ENCODE data around the gene SYN1. TPM values are rescaled to one million over a fixed set of nuclear protein-coding genes. Genes with fewer than 3 reads are reported as not detected.

The SYN1 gene
- total RNA-seq, 1 donor from 2014 or later, result 2.2 TPM

DNA sequence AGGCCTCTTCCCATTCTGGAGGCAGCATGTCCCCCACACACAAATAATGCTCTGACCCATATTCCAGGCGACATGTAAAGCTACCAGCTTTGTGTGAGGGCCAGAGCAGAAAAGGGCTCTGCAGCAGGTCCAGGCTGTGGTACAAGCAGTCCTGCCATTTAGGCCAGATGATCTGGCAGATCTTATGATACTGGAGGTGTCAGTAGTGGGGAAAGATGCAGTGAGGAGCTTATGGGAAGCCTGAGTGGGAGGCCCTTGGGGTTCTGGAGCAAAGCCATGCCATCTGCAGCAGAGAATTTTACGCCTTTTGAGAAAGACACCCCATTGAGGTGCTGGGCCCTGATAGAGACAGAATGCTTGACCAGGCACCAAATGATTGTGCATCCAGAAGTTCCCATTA is 7.7 kb downstream of the SYN1 start:
- Histone ChIP-seq H3K9ac (ENCODE audit: low read length) (no peak overlapping the region), H3K9me3 (ENCODE audit: insufficient read depth, low read depth, low read length) (no peaks in the 10 kb centered on the region), H3K4me1 (ENCODE audit: insufficient read depth, low read length) (no peaks in the 10 kb centered on the region), H3K79me2 (ENCODE audit: insufficient read depth, low read length) (no peaks in the 10 kb centered on the region), H3K4me2 (ENCODE audit: low read length) (no peak overlapping the region), H4K20me1 (ENCODE audit: insufficient read depth, low read length) (no peaks in the 10 kb centered on the region), H3K36me3 (ENCODE audit: insufficient read depth, low read length) (no peaks in the 10 kb centered on the region), H3K4me3 (ENCODE audit: insufficient read depth, low read depth, low read length) (no peak overlapping the region), H3K27me3 (ENCODE audit: insufficient read depth, low read length) (no peaks in the 10 kb centered on the region), H3K27ac (ENCODE audit: low read depth, low read length) (no peak overlapping the region), H2AFZ (ENCODE audit: low read depth, low read length) (no peak overlapping the region)
- no peak for DNase-seq (ENCODE audit: low read depth)
- no peak for TF ChIP-seq EZH2 (IDR thresholded peaks at IDR 0.05; ENCODE audit: insufficient read depth, low read length)
- TF ChIP-seq, protein P1, sequence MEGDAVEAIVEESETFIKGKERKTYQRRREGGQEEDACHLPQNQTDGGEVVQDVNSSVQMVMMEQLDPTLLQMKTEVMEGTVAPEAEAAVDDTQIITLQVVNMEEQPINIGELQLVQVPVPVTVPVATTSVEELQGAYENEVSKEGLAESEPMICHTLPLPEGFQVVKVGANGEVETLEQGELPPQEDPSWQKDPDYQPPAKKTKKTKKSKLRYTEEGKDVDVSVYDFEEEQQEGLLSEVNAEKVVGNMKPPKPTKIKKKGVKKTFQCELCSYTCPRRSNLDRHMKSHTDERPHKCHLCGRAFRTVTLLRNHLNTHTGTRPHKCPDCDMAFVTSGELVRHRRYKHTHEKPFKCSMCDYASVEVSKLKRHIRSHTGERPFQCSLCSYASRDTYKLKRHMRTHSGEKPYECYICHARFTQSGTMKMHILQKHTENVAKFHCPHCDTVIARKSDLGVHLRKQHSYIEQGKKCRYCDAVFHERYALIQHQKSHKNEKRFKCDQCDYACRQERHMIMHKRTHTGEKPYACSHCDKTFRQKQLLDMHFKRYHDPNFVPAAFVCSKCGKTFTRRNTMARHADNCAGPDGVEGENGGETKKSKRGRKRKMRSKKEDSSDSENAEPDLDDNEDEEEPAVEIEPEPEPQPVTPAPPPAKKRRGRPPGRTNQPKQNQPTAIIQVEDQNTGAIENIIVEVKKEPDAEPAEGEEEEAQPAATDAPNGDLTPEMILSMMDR (IDR thresholded peaks at IDR 0.05; ENCODE audit: insufficient read depth, low read depth, low read length), result no peak
- no peaks in the 10 kb centered on the region for H3K36me3 Mint-ChIP-seq (ENCODE audit: low read depth, unreplicated experiment)
- H3K4me3 Mint-ChIP-seq (ENCODE audit: unreplicated experiment), result no peak overlapping the region
- H3K9me3 Mint-ChIP-seq (ENCODE audit: unreplicated experiment), result peaks cover 2% of the 10 kb centered on the region
- H3K27ac Mint-ChIP-seq (ENCODE audit: unreplicated experiment), result no peak overlapping the region
- FAIRE-seq, result no peak
- H3K27me3 Mint-ChIP-seq (ENCODE audit: low read depth, unreplicated experiment), result peaks cover 7% of the 10 kb centered on the region
- H3K4me1 Mint-ChIP-seq (ENCODE audit: low read depth, unreplicated experiment), result no peaks in the 10 kb centered on the region

DNA sequence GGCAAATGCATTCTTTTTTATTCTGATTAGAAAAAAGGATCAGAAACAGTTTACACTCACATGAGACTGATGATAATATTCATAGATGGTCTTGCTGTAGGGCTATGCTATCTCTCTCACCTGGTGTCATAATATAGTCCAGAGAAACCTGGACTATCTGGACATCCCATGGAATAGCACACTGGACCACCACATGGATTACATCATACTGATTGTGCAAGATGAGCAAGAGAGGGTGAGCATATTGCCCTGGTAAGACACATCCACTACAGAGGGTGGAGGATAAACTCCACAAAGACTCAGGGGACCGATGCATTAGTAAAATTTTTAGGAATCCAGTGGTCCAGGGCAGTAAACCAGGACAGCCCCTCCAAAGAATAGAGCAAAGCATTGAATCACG is 8.2 kb downstream of the SYN1 start:
- H4K20me1 ChIP-seq (ENCODE audit: insufficient read depth, low read length), result no peaks in the 10 kb centered on the region
- H3K9ac ChIP-seq (ENCODE audit: low read length), result no peak overlapping the region
- DNase-seq (ENCODE audit: low read depth) (no peak), FAIRE-seq (no peak)
- H3K79me2 ChIP-seq (ENCODE audit: insufficient read depth, low read length), result no peaks in the 10 kb centered on the region
- no peak overlapping the region for H3K4me3 ChIP-seq (ENCODE audit: insufficient read depth, low read depth, low read length)
- no peaks in the 10 kb centered on the region for H3K4me1 ChIP-seq (ENCODE audit: insufficient read depth, low read length)
- Mint-ChIP-seq H3K27ac (ENCODE audit: unreplicated experiment) (no peak overlapping the region), H3K4me1 (ENCODE audit: low read depth, unreplicated experiment) (no peaks in the 10 kb centered on the region), H3K4me3 (ENCODE audit: unreplicated experiment) (no peak overlapping the region), H3K27me3 (ENCODE audit: low read depth, unreplicated experiment) (peaks cover 3% of the 10 kb centered on the region), H3K9me3 (ENCODE audit: unreplicated experiment) (peaks cover 2% of the 10 kb centered on the region), H3K36me3 (ENCODE audit: low read depth, unreplicated experiment) (no peaks in the 10 kb centered on the region)
- H3K36me3 ChIP-seq (ENCODE audit: insufficient read depth, low read length), result no peaks in the 10 kb centered on the region
- H2AFZ ChIP-seq (ENCODE audit: low read depth, low read length), result no peak overlapping the region
- H3K4me2 ChIP-seq (ENCODE audit: low read length), result no peak overlapping the region
- no peaks in the 10 kb centered on the region for H3K9me3 ChIP-seq (ENCODE audit: insufficient read depth, low read depth, low read length)
- TF ChIP-seq, protein P1 (IDR thresholded peaks at IDR 0.05; ENCODE audit: insufficient read depth, low read depth, low read length), result no peak
- no peak for TF ChIP-seq EZH2 (IDR thresholded peaks at IDR 0.05; ENCODE audit: insufficient read depth, low read length)
- no peak overlapping the region for H3K27ac ChIP-seq (ENCODE audit: low read depth, low read length)
- H3K27me3 ChIP-seq (ENCODE audit: insufficient read depth, low read length), result no peaks in the 10 kb centered on the region

DNA sequence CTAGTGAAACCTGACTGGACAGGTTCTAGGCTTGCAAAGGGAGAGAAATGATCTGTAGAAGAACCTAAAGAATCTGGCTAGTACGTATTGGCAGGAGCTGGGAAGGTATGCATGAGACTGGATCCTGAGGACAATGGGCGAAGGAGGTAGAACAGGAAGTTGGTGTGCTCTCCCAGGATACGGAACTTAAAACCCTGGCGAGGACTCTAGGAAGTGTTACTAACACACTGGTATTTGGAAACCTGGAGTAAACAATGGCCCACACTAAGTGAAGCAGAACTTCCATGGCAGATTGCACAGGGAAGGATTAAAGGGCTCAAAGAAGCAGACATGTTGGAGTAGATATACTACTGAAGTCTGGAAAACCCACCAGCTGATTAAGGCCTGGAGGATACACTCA is 9.1 kb downstream of the SYN1 start:
- no peaks in the 10 kb centered on the region for H3K36me3 ChIP-seq (ENCODE audit: insufficient read depth, low read length)
- Mint-ChIP-seq H3K4me1 (ENCODE audit: low read depth, unreplicated experiment) (no peaks in the 10 kb centered on the region), H3K27ac (ENCODE audit: unreplicated experiment) (no peak overlapping the region), H3K9me3 (ENCODE audit: unreplicated experiment) (peaks cover 2% of the 10 kb centered on the region), H3K27me3 (ENCODE audit: low read depth, unreplicated experiment) (no peaks in the 10 kb centered on the region), H3K36me3 (ENCODE audit: low read depth, unreplicated experiment) (no peaks in the 10 kb centered on the region), H3K4me3 (ENCODE audit: unreplicated experiment) (no peak overlapping the region)
- H2AFZ ChIP-seq (ENCODE audit: low read depth, low read length), result no peak overlapping the region
- H3K9me3 ChIP-seq (ENCODE audit: insufficient read depth, low read depth, low read length), result no peaks in the 10 kb centered on the region
- no peak for TF ChIP-seq EZH2 (IDR thresholded peaks at IDR 0.05; ENCODE audit: insufficient read depth, low read length)
- TF ChIP-seq, protein P1 (IDR thresholded peaks at IDR 0.05; ENCODE audit: insufficient read depth, low read depth, low read length), result no peak
- H3K9ac ChIP-seq (ENCODE audit: low read length), result no peak overlapping the region
- no peaks in the 10 kb centered on the region for H3K4me1 ChIP-seq (ENCODE audit: insufficient read depth, low read length)
- no peak for FAIRE-seq
- H3K27me3 ChIP-seq (ENCODE audit: insufficient read depth, low read length), result no peaks in the 10 kb centered on the region
- no peak overlapping the region for H3K4me3 ChIP-seq (ENCODE audit: insufficient read depth, low read depth, low read length)
- no peaks in the 10 kb centered on the region for H3K79me2 ChIP-seq (ENCODE audit: insufficient read depth, low read length)
- no peak overlapping the region for H3K27ac ChIP-seq (ENCODE audit: low read depth, low read length)
- no peak overlapping the region for H3K4me2 ChIP-seq (ENCODE audit: low read length)
- H4K20me1 ChIP-seq (ENCODE audit: insufficient read depth, low read length), result no peaks in the 10 kb centered on the region
- DNase-seq (ENCODE audit: low read depth), result no peak
